ENCODE results near the gene AGBL4.

AGBL4 gene

GRCh38 chr1:48978413-48978812 is 1045.3 kb downstream of the AGBL4 start:
- no peaks in the 10 kb centered on the region for H3K9me3 ChIP-seq (ENCODE audit: control insufficient read depth, insufficient read depth, low read depth, low read length)
- TF ChIP-seq, protein P1, sequence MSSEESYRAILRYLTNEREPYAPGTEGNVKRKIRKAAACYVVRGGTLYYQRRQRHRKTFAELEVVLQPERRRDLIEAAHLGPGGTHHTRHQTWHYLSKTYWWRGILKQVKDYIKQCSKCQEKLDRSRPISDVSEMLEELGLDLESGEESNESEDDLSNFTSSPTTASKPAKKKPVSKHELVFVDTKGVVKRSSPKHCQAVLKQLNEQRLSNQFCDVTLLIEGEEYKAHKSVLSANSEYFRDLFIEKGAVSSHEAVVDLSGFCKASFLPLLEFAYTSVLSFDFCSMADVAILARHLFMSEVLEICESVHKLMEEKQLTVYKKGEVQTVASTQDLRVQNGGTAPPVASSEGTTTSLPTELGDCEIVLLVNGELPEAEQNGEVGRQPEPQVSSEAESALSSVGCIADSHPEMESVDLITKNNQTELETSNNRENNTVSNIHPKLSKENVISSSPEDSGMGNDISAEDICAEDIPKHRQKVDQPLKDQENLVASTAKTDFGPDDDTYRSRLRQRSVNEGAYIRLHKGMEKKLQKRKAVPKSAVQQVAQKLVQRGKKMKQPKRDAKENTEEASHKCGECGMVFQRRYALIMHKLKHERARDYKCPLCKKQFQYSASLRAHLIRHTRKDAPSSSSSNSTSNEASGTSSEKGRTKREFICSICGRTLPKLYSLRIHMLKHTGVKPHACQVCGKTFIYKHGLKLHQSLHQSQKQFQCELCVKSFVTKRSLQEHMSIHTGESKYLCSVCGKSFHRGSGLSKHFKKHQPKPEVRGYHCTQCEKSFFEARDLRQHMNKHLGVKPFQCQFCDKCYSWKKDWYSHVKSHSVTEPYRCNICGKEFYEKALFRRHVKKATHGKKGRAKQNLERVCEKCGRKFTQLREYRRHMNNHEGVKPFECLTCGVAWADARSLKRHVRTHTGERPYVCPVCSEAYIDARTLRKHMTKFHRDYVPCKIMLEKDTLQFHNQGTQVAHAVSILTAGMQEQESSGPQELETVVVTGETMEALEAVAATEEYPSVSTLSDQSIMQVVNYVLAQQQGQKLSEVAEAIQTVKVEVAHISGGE (tag by site-specific recombination; conservative IDR thresholded peaks at IDR 0.05; ENCODE audit: low read depth) = no peak
- TF ChIP-seq ZNF18 (tag by site-specific recombination; IDR thresholded peaks at IDR 0.05) (no peak), KLF9 (tag by site-specific recombination; IDR thresholded peaks at IDR 0.05; ENCODE audit: low read depth) (no peak), ZBTB10 (tag by site-specific recombination; IDR thresholded peaks at IDR 0.05) (no peak), ZNF777 (tag by site-specific recombination; IDR thresholded peaks at IDR 0.05; ENCODE audit: borderline replicate concordance) (no peak), ZNF621 (tag by site-specific recombination; IDR thresholded peaks at IDR 0.05) (no peak), ZNF473 (tag by site-specific recombination; IDR thresholded peaks at IDR 0.05) (no peak), ZBTB8A (tag by site-specific recombination; IDR thresholded peaks at IDR 0.05) (no peak), ZNF404 (tag by site-specific recombination; IDR thresholded peaks at IDR 0.05) (no peak), ZNF133 (tag by site-specific recombination; IDR thresholded peaks at IDR 0.05) (no peak), GLI2 (tag by site-specific recombination; IDR thresholded peaks at IDR 0.05; ENCODE audit: borderline replicate concordance, low read depth) (no peak), ZNF311 (tag by site-specific recombination; IDR thresholded peaks at IDR 0.05; ENCODE audit: borderline replicate concordance) (no peak), ZNF530 (tag by site-specific recombination; IDR thresholded peaks at IDR 0.05; ENCODE audit: low read depth) (no peak), SP7 (tag by site-specific recombination; IDR thresholded peaks at IDR 0.05) (no peak)
- TF ChIP-seq, protein P2, sequence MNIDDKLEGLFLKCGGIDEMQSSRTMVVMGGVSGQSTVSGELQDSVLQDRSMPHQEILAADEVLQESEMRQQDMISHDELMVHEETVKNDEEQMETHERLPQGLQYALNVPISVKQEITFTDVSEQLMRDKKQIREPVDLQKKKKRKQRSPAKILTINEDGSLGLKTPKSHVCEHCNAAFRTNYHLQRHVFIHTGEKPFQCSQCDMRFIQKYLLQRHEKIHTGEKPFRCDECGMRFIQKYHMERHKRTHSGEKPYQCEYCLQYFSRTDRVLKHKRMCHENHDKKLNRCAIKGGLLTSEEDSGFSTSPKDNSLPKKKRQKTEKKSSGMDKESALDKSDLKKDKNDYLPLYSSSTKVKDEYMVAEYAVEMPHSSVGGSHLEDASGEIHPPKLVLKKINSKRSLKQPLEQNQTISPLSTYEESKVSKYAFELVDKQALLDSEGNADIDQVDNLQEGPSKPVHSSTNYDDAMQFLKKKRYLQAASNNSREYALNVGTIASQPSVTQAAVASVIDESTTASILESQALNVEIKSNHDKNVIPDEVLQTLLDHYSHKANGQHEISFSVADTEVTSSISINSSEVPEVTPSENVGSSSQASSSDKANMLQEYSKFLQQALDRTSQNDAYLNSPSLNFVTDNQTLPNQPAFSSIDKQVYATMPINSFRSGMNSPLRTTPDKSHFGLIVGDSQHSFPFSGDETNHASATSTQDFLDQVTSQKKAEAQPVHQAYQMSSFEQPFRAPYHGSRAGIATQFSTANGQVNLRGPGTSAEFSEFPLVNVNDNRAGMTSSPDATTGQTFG (tag by site-specific recombination; IDR thresholded peaks at IDR 0.05; ENCODE audit: borderline replicate concordance) = no peak
- TF ChIP-seq, protein P3, sequence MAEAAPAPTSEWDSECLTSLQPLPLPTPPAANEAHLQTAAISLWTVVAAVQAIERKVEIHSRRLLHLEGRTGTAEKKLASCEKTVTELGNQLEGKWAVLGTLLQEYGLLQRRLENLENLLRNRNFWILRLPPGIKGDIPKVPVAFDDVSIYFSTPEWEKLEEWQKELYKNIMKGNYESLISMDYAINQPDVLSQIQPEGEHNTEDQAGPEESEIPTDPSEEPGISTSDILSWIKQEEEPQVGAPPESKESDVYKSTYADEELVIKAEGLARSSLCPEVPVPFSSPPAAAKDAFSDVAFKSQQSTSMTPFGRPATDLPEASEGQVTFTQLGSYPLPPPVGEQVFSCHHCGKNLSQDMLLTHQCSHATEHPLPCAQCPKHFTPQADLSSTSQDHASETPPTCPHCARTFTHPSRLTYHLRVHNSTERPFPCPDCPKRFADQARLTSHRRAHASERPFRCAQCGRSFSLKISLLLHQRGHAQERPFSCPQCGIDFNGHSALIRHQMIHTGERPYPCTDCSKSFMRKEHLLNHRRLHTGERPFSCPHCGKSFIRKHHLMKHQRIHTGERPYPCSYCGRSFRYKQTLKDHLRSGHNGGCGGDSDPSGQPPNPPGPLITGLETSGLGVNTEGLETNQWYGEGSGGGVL (tag by site-specific recombination; IDR thresholded peaks at IDR 0.05) = no peak
- TF ChIP-seq, protein P4, sequence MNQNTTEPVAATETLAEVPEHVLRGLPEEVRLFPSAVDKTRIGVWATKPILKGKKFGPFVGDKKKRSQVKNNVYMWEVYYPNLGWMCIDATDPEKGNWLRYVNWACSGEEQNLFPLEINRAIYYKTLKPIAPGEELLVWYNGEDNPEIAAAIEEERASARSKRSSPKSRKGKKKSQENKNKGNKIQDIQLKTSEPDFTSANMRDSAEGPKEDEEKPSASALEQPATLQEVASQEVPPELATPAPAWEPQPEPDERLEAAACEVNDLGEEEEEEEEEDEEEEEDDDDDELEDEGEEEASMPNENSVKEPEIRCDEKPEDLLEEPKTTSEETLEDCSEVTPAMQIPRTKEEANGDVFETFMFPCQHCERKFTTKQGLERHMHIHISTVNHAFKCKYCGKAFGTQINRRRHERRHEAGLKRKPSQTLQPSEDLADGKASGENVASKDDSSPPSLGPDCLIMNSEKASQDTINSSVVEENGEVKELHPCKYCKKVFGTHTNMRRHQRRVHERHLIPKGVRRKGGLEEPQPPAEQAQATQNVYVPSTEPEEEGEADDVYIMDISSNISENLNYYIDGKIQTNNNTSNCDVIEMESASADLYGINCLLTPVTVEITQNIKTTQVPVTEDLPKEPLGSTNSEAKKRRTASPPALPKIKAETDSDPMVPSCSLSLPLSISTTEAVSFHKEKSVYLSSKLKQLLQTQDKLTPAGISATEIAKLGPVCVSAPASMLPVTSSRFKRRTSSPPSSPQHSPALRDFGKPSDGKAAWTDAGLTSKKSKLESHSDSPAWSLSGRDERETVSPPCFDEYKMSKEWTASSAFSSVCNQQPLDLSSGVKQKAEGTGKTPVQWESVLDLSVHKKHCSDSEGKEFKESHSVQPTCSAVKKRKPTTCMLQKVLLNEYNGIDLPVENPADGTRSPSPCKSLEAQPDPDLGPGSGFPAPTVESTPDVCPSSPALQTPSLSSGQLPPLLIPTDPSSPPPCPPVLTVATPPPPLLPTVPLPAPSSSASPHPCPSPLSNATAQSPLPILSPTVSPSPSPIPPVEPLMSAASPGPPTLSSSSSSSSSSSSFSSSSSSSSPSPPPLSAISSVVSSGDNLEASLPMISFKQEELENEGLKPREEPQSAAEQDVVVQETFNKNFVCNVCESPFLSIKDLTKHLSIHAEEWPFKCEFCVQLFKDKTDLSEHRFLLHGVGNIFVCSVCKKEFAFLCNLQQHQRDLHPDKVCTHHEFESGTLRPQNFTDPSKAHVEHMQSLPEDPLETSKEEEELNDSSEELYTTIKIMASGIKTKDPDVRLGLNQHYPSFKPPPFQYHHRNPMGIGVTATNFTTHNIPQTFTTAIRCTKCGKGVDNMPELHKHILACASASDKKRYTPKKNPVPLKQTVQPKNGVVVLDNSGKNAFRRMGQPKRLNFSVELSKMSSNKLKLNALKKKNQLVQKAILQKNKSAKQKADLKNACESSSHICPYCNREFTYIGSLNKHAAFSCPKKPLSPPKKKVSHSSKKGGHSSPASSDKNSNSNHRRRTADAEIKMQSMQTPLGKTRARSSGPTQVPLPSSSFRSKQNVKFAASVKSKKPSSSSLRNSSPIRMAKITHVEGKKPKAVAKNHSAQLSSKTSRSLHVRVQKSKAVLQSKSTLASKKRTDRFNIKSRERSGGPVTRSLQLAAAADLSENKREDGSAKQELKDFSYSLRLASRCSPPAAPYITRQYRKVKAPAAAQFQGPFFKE (tag by site-specific recombination; IDR thresholded peaks at IDR 0.05; ENCODE audit: borderline replicate concordance) = no peak
- H3K4me3 ChIP-seq (ENCODE audit: low read depth, low read length) = no peak overlapping the region
- ChIA-PET POLR2A (no interaction called here), CTCF (interaction anchor here (0.7 kb wide), 1 partner anchor 43 kb away, joined by 5 read pairs; no protein-coding TSS in a partner anchor)
- no peaks in the 10 kb centered on the region for H3K4me1 ChIP-seq (ENCODE audit: control insufficient read depth, insufficient read depth, low read length)
- no peaks in the 10 kb centered on the region for H3K36me3 ChIP-seq (ENCODE audit: control insufficient read depth in 2 of 2, insufficient read depth in 1 of 2, low read length in 2 of 2)
- no peak overlapping the region for H3K27ac ChIP-seq (ENCODE audit: extremely low read depth, low read depth, low read length)

Measured in HEK293 (cell line).